Fibroblast of gingiva (primary cell): ENCODE measurements around the gene UTP14C.
A peak's percentile ranks its signal among the peaks of the same experiment; 100 is the strongest.
"Not testable (repeated sequence)": the region's sequence is repeated elsewhere in the genome, so short reads cannot be mapped to it uniquely, and the experiment has no call there.

ENCODE experiments used
- DNase-seq: peaks from one replicate; pipeline ENCODE4 v3.0.0-alpha.2; 2011; ENCODE audit warnings: low read depth

The UTP14C gene

DNA sequence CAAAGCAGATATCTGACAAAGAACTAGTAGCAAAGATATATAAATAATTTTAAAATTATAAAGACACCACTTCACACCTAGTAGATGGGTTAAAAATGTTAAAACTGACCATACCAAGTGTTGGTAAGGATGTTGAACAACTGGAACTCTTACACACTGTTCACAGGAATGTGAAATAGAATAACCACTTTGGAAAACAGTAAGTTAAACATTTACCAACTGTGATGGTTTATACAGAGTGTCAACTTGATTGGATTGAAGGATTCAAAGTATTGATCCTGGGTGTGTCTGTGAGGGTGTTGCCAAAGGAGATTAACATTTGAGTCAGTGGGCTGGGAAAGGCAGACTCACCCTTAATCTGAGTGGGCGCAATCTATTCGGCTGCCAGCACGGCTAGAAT, 19.2 kb downstream of the UTP14C start:
- DNase-seq, result no peak

DNA sequence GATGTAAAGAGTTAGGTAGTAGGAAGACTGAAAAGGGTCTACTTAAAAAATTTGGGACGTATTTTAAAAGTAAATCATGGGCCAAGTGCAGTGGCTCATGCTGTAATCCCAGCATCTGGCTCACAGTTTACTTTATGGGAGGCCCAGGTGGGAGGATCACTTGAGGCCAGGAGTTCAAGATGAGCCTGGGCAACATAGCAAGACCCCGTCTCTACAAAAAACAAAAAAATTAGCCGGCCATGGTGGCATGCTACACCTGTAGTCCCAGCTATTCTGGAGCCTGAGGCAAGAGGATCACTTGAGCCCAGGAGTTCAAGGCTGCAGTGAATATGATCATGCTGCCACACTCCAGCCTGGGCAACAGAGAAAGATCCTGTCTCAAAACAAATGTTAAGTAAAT, 23.0 kb downstream of the UTP14C start:
- DNase-seq, result no peak

DNA sequence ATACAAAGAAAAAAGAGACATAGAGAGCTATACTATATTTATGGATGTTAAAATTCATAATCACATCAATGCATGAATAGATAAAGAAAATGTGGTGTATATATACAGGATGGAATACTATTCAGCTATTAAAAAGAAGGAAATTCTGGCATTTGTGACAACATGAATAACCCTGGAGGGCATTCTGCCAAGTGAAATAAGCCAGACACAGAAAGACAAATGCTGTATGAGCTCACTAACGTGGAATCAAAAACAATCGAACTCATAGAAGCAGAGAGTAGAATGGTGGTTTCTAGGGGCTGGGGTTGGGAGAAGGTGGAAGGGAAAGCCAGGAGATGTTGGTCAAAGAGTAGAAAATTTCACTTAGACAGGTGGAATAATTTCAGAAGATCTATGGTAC, 24.0 kb downstream of the UTP14C start:
- DNase-seq, result no peak

GRCh38 chr13:52051400-52051799, 26.9 kb downstream of the UTP14C start:
- no peak for DNase-seq

DNA sequence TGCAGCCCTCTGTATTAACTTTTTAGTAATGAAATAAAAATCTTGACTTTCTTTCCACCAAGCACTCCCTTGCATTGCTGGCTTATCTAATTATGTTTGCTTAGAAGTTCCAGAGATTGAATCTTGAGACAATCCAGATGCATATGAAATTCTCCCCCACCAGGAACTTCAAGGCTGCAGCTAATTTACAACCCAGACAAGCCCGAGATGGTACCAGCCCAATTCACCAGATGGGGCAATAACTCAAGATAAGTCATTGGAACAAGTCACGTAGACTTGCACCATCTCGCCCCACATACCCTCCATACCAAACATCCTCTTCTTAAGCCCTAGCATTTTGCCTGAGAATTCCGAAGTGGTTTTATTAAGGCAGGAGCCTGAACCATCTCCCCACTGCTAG, 29.0 kb downstream of the UTP14C start:
- DNase-seq, result no peak

DNA sequence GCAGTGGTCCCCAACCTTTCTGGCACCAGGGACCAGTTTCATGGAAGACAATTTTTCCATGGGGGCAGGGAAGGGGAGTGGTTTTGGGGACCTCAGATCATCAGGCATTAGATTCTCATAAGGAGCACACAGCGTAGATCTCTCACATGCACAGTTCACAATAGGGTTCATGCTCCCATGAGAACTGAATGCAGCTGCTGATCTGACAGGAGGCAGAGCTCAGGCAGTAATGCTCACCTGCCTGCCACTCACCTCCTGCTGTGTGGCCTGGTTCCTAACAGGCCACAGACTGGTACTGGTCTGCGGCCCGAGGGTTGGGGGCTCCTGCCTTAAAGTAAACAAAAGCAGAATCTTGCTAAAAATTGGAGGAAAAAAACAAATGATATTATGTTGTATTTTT, 36.6 kb downstream of the UTP14C start:
- DNase-seq, result not testable (repeated sequence)

DNA sequence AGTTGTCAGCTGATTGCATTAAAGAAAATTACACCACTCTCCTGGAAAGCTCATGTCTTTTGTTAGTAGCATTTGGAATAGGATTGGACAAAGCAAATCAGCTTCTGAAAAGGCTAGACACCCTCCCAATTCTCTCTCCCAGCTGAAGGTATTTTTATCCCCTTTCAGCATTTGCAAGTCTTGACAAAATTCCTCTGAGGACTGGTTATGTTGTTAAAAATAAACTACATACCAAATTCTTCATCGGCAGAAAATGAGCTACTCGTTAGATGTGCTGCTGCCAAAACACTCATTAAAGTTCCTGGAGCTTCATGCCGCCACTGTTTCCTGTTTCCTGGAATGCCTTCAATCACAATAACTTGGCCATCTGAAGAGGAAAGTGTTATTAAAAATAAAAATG, 37.1 kb downstream of the UTP14C start:
- peak; percentile 3 for DNase-seq

DNA sequence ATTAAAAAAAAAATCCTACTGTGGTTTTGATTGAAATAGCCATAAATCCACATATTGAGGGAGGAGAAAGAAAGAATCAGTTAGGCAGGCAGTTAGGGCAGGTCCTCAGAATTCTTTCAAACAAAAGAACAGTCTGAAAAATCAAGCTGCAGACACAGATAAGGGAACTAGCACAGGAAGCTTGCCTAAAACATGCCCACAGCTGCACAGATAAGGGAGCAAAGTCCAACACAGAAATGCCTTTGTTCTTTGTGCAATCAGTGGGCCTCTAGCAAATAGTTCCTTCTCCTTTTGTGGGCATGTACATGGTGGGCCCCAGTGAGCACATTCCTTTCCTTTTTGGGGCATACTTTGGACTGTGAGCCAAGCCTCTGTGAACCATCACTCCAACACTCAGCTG, 42.7 kb downstream of the UTP14C start:
- no peak for DNase-seq

GRCh38 chr13:52070929-52071523, 46.5 kb downstream of the UTP14C start:
- DNase-seq, result no peak
